Body of pancreas (tissue), 4 donors: Measurements from ENCODE around the gene IPO5. TPM values are rescaled to one million over a fixed set of nuclear protein-coding genes. Genes with fewer than 3 reads are reported as not detected.

Source experiments
- ATAC-seq: fragments of 150-250 bp; one replicate; pipeline ENCODE4 v1.9.1; 2016
- DNase-seq, 4 donors: peaks; one replicate each; pipeline ENCODE4 v3.0.0-alpha.2; 2019
- H3K27ac ChIP-seq, 4 donors: fragments of 200-600 bp; sonication (generic); 1 replicate in 3 of 4; 2 replicates in 1 of 4; pipeline versions ENCODE4 v1.5.1 to v1.6.1; 2016 to 2019; ENCODE audit warnings: mild to moderate bottlenecking in 1 of 4, mixed read lengths in 1 of 4, moderate library complexity in 1 of 4
- H3K27me3 ChIP-seq, 2 donors: fragments of 200-600 bp; sonication (generic); one replicate each; pipeline ENCODE4 v1.6.0; 2016; ENCODE audit warnings: mild to moderate bottlenecking in 1 of 2
- H3K36me3 ChIP-seq, 2 donors: fragments of 200-600 bp; sonication (generic); replicated peaks in 1 of 2; 2 replicates each; pipeline ENCODE4 v1.5.1; 2016; ENCODE audit warnings: low read depth in 2 of 2; ENCODE audit not compliant: insufficient read depth in 1 of 2
- H3K4me1 ChIP-seq: fragments of 200-600 bp; sonication (generic); one replicate; pipeline ENCODE4 v1.6.0; 2016
- H3K4me3 ChIP-seq, 2 donors: fragments of 200-600 bp; sonication (generic); 1 replicate in 1 of 2; 2 replicates in 1 of 2; pipeline ENCODE4 v1.5.1; 2016 to 2019
- H3K9me3 ChIP-seq, 3 donors: fragments of 200-600 bp; sonication (generic); 1 replicate in 2 of 3; 2 replicates in 1 of 3; pipeline ENCODE4 v1.5.1; 2016
- POLR2A ChIP-seq, 3 donors: fragments of 450-650 bp; IDR thresholded peaks; one replicate each; pipeline ENCODE4 v1.6.1; 2016; ENCODE audit warnings: antibody characterized with exemption in 3 of 3, mild to moderate bottlenecking in 2 of 3
- WGBS, 2 donors: methylation state at CpG; one replicate each; pipeline ENCODE4 v1.1.5; 2017; 5-methylcytosine and 5-hydroxymethylcytosine counted together
- intact Hi-C: fragments of 100-400 bp; cut with DNase I; formaldehyde crosslinking; loops from one replicate; pipeline ENCODE4 v1.15.1; 2023
- total RNA-seq, 2 donors: library from RNA; depleted of rRNA; stranded (reverse); fragments of >200 nt; gene quantifications; one replicate each; pipeline ENCODE4 v1.1.0, GENCODE V29; 2016
- TF ChIP-seq, protein P1 (sequence below), 7 experiments: fragments of 450-650 bp in 4 of 7; fragments of 200-600 bp in 3 of 7; sonication (generic) in 3 of 7; IDR thresholded peaks; one replicate each; pipeline ENCODE4 v1.5.1; 2016 to 2019; ENCODE audit warnings: antibody characterized with exemption in 7 of 7

Gene IPO5
- total RNA-seq = 10 to 100 TPM; 84.0 to 96.8 TPM

DNA sequence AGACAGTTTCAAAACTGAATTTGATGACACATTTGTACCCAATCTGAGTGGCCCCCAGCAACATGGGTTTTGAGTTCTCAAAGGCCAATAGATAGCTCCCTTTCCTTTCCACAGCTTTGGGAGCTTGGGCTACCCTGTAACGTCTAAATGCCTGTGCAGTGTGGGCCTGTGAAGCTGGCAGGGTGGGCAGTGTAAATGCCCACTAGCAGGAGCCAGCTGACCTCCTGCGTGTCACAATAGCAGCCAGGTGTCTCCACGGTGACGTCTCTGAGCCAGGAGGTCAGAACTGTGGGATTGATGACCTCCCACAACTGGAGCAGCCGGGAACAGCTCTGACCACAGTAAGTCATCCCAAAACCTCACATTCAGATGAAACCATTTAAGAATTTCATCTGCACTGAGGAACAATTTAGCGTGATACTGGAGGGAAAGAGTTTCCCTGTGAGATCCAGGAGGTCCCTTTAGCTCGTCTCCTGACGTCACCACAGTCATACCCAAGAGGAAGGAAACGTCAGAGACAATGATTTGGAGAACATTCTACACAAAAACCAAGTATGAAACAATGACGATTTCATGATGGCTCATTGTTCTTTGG, at the start of gene IPO5:
TSS of gene IPO5 (plus strand) at position 300 of the 595 bp plus-strand sequence. CDS start 23,022 bp downstream, outside the sequence.
- Histone ChIP-seq H3K9me3 (no peaks in the 10 kb centered on the region), H3K27ac (no peak within 1 kb of the TSS), H3K4me3 (no peak within 1 kb of the TSS), H3K4me1 (no peaks in the 10 kb centered on the region), H3K36me3 (no peaks in the 10 kb centered on the region), H3K27me3 (no peaks in the 10 kb centered on the region)
- no peak for DNase-seq
- intact Hi-C loops = no loop called here
- TF ChIP-seq, protein P1, sequence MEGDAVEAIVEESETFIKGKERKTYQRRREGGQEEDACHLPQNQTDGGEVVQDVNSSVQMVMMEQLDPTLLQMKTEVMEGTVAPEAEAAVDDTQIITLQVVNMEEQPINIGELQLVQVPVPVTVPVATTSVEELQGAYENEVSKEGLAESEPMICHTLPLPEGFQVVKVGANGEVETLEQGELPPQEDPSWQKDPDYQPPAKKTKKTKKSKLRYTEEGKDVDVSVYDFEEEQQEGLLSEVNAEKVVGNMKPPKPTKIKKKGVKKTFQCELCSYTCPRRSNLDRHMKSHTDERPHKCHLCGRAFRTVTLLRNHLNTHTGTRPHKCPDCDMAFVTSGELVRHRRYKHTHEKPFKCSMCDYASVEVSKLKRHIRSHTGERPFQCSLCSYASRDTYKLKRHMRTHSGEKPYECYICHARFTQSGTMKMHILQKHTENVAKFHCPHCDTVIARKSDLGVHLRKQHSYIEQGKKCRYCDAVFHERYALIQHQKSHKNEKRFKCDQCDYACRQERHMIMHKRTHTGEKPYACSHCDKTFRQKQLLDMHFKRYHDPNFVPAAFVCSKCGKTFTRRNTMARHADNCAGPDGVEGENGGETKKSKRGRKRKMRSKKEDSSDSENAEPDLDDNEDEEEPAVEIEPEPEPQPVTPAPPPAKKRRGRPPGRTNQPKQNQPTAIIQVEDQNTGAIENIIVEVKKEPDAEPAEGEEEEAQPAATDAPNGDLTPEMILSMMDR (IDR thresholded peaks at IDR 0.05) = no peak
- TF ChIP-seq POLR2A (IDR thresholded peaks at IDR 0.05) = no peak
- ATAC-seq = no peak
- WGBS, 2 donors = 56 to 63% methylated on average over 9 to 10 of the region's 10 CpGs

DNA sequence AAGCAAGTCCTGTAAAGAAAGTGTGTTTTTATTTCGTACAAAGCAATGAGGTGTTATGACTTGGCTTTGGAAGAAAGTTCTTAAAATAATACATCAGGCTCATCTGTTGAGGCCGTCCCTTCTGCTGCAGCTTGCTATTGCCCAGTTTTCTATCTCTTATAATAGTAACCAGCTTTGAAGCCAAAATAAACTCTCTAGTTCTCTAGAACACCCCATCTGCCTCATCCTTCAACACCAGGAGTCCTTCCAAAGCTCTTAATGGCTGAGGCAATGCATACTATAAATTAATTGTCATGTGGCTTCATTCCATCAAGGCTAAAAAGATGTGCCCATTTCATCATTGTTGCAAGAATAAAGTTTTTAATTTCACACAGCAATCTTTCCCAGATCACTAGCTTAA, 49.4 kb upstream of the IPO5 start:
- TF ChIP-seq POLR2A (IDR thresholded peaks at IDR 0.05) = no peak
- TF ChIP-seq, protein P1 (IDR thresholded peaks at IDR 0.05) = no peak
- intact Hi-C loops = no loop called here
- no peaks in the 10 kb centered on the region for H3K9me3 ChIP-seq
- 66 to 85% methylated on average over 2 of the region's 2 CpGs for WGBS, 2 donors
- H3K36me3 ChIP-seq = no peaks in the 10 kb centered on the region
- H3K4me3 ChIP-seq = no peak overlapping the region
- H3K27ac ChIP-seq = no peak overlapping the region
- DNase-seq = no peak
- H3K27me3 ChIP-seq = no peaks in the 10 kb centered on the region
- no peak for ATAC-seq
- H3K4me1 ChIP-seq = no peaks in the 10 kb centered on the region

DNA sequence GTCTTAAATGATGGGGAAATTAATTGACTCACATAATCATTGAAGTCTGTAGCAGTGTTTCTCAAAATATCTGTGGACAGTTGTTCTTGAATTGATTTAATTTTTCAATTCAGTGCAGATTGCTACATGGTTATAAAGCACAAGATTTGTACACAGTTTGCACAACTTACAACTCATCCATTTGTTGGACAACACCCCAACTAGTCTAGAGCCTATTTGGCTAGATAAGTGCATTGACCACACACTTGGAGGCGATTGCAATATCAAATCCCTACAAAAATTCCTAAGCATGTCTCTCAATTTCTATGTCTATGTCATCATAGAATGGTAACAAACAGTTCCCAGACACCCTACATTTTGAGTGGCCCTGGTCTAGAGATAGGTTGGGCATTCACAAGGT, 48.0 kb upstream of the IPO5 start:
- TF ChIP-seq, protein P1 (IDR thresholded peaks at IDR 0.05) = no peak
- no peak for TF ChIP-seq POLR2A (IDR thresholded peaks at IDR 0.05)
- ATAC-seq = no peak

DNA sequence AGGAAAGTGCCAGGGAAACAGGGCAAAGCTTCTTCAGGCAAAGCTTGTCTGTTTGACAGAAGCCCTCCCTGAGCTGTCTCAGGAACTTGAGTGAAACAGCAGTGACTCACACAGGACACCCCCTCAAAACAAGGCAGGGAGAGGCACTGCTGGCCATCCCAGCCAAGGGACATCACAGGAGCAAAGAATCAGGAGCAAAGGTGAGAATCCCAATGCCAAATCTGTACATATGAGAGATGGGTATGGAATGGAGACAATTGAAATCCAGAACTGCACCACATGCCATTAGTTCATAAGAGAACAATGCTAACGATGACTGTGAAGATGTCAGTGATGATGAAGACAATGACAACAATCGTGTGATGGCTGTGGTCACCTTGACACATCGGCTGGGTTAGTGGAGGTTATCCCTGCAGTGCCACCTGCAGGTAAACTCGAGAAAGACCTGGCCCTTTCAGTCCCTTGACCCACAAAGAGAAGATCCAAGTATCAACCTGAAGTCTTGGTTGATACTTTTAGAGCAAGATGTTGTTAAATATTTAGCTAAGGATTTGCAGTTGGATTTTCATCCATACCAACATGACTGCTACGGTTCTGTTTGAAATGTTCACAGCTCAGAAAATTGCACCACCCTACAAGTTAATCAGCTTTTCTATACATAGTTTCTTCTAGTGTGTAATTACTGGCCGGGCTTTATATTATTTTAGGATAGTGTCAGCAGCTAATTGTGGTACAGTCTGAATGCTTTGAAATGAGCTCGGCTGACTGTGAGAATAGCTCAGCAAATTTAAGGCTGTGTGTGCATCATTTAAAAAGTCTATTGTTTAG, 42.0 kb upstream of the IPO5 start:
- no peaks in the 10 kb centered on the region for H3K36me3 ChIP-seq
- ATAC-seq = no peak
- H3K4me1 ChIP-seq = no peaks in the 10 kb centered on the region
- H3K9me3 ChIP-seq = no peaks in the 10 kb centered on the region
- 33 to 38% methylated on average over 7 of the region's 7 CpGs for WGBS, 2 donors
- no peak overlapping the region for H3K4me3 ChIP-seq
- intact Hi-C loops = no loop called here
- peak; percentile 8 to 45 (median 22) for DNase-seq
- no peaks in the 10 kb centered on the region for H3K27me3 ChIP-seq
- TF ChIP-seq POLR2A (IDR thresholded peaks at IDR 0.05) = no peak
- TF ChIP-seq, protein P1 (IDR thresholded peaks at IDR 0.05) = peak; percentile 22 to 46 (median 34)
- no peak overlapping the region for H3K27ac ChIP-seq

More for the DNA sequence above, 48.0 kb upstream of the IPO5 start:
- Histone ChIP-seq H3K27me3 (no peaks in the 10 kb centered on the region), H3K27ac (no peak overlapping the region), H3K4me1 (no peaks in the 10 kb centered on the region), H3K9me3 (no peaks in the 10 kb centered on the region), H3K4me3 (no peak overlapping the region), H3K36me3 (no peaks in the 10 kb centered on the region)
- intact Hi-C loops = no loop called here
- DNase-seq = no peak
- WGBS, 2 donors = 67% methylated on average over 1 of the region's 1 CpG
